Stimulated activated CD4-positive, alpha-beta T cell treated with anti-CD3 and anti-CD28 coated beads, Interleukin-4, amount 100 ng/mL, for 1 hour (primary cell): ENCODE measurements around the gene FAM174B.

Source experiments
- DNase-seq: peaks from one replicate; pipeline ENCODE4 v3.0.0-alpha.2; 2020

Gene FAM174B

DNA sequence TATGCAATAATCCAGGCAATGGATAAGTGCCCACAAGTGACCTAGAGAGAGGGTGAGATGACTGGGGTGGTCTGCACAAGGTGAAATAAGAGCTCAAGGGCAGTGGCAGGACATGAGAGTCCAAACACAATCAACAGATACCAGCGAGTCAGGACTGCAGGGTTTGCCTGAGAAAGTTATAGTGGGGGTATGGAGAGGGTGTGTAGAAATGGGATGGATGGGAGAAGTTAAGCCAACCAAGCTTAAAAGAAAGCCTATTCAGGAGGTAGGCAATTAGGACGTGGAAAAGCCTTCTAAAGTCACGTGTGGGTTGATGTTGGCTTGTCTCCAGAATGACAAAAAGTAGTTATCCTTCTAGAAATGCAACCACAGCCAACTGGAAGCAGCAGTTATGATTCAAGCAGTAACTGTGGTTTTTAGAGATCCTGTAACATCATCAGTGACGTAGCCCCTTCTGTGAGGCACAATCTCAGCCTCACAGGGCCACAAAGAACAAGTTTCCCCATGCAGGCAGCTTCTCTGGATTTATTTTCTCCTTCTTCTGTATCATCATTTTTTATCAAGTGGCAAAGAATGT, 56.1 kb downstream of the FAM174B start:
- no peak for DNase-seq

DNA sequence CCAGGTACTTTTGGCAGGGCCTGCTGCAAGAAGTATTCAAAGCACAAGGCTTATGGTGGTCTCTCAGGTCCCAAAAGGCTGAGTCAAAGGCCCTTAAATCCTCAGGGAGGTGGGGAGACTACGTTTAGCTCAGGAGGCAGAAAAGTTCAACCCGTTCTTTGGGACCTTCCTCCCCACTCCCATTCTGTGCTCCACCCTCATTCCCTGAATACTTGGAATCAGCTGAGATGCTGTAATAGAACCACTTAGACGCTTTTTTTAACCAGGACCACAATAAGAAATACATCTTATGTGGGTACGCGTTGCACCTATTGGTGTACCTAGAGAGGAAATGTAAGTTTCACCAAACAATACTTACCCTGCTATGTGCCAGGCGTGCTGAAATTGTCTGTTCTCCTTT, 58.0 kb downstream of the FAM174B start:
- DNase-seq = no peak

DNA sequence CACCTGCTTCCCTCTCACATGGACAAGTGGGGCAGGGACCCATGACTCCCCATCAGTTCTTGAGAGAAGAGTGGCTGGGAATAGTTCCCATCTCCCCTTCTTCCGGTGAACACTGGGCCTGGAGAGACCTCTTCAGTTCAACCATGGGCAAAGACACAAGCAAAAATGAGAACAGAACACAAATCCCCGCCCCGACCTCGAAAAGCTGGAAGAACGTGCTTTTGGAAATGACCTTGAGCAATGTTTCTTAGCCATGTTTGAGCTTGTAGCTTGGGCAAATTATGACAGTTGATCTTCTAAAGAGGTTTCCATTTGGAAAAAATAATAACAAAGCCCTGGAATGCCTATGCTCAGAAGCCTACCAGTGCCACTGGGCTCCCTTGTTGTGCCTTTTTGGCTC, 59.0 kb downstream of the FAM174B start:
- no peak for DNase-seq

DNA sequence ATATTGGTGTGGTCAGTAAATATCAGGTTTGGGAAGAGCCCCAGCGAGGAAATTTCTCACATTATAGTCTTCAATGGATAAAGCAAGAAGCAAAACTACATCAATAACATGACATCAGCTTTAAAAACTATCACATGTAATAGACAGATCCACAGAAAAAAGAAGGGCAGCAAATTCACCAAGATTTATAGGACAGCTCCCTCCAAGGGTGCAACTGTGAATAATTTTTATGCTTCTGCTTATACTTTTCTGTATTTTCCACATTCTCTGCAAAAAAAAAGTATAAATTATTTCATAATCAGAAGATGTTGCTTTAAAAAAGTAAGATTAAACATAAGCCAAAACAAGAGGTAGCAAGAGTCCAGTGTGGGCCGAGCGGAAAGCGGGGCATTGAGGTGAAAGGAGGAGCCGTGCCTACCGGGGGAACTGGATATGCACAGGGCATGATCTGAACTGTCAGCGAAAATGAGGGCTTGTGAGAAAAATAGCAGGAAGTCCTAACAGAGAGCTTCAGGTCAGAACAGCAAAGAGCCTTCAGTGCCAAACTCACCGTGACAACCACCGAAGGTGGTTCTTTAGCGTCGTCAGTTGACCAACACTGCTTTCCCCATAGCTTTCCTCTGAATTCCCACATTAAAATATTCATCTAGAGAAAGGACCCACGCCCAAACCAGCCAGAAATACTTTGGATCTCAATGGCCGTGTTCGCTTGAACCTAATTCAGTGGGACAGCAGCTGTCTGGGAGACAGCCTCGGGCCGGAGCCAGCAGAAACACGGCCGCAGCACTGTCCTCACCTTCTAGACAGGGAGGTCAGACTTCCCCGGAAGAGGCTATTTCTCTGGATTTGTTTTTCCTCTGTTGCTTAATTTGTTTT, 59.8 kb downstream of the FAM174B start:
- no peak for DNase-seq

DNA sequence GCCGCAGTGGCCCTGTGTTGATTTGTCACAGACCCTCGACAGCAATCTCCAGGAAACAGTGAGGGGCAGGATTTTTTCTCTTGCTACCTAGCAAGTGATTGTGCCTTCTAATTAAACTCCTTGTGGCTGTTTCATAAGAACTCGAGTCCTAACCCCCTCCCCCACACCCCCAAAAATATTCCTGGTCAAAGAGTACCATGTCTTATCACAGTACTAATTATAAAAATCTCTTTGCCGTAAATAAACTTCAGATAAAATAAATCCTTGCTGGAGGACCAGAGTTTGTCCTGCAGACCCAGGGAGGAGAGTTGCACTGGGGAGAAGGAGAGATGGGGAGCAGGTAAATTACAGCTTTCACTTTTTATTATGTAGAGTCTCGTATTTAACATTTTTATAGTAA, 64.3 kb downstream of the FAM174B start:
- DNase-seq = no peak

DNA sequence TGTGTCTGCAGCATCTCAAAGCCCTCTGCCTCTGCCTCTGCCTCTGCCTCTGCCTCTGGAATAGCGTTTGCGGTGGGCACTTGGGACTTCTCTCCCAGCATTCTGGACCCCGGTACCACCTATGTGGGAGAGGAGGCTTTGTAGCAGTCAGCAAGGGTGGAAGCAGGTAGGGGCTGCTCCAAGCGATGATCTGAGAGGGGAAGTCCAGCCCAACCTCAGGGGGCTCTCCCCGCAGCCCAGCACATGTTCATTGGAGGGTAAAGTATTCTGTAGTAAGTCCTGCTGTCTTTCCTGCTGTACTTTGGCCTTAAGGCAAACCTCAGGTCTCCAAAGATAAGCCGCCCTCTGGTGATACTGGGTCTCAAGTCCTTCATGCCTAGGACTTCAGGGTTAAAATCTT, 68.6 kb downstream of the FAM174B start:
- DNase-seq = no peak

DNA sequence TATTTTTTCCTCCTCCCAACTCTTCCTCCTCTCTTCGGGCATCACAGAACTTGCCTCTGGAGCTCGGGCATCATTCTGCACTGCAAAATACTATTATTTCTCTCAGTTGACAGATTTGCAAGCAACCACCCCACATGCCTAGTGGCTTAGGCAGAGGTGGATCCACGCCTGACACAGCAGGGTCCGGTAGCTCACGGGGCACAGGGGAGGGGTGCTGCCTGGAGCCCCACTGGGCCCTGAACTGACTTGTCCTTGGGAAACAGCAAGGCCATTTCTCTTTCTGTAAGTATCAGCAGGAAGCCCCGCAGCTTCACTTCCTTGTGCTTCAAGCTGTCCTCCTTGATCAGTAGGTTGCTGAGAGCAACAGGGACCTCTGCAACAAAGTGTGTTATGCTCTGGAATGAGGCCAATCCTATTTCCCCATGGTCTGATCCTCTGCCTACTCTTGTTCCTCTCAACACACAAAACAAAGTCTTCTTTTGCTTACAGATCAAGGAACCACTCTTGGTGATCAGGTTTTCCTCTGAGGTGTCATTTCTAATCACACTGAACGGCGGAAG, 69.1 kb downstream of the FAM174B start:
- DNase-seq = no peak

DNA sequence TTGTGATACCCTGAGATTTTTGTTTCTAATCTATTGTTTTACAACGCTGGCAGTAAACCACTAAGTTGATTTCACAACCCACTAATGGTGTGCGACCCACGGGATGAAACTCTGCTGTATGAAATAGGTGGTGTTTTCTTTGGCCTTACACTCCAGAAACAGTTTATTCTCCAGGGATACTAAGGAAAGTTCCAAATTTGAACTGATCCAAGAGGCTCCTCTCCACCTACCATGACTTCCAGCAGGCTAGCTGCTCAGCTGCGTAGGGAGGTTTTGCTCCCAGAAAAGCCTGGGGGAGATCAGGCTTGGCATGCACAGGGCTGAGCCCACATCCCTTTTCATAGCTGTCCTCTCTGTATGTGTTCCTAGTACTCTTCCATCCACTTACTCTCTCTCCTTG, 71.5 kb downstream of the FAM174B start:
- no peak for DNase-seq

DNA sequence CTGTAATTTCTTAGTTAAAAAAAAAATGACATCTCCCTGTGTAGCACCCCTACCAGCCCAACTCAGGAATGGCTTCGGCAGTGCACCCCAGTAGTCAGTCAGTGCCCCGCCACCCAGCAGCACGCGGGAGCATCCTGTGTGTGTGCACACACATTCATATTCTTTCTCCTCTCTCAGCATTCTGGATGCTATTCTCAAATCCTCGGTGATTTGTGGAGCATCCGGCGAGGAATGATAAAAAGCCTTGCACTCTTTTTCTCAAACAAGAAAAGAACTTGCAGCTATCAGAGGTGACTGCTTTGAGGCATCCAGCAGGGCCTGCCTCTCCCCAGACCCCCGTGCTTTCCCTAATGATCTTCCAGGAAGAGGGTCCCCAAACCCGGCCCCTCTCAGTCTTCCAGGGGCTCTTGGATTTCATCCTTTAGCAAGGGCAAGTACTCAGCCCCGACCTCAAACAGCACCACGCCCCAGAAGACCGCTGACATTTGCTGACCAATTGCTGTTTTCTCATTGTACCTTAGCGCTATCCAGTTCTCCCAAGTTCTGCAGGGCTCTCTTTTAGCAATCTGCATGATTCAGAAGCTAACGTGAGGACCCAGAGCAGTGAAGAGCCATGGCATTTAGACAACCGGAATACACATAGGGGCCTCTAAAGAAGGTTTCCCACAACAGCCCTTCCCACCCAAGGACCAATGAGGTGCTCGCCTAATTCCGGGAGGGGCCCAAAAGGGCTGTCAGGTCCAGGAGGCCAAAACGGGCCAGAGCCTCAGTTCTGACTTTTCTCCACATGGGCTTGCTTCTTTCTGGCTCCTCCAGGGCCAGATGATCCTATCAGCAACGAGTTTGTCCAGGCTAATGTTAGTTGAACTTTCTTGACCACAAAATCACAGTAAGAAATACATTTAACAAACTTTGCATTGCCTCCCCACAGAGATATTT, 72.2 kb downstream of the FAM174B start:
- no peak for DNase-seq

DNA sequence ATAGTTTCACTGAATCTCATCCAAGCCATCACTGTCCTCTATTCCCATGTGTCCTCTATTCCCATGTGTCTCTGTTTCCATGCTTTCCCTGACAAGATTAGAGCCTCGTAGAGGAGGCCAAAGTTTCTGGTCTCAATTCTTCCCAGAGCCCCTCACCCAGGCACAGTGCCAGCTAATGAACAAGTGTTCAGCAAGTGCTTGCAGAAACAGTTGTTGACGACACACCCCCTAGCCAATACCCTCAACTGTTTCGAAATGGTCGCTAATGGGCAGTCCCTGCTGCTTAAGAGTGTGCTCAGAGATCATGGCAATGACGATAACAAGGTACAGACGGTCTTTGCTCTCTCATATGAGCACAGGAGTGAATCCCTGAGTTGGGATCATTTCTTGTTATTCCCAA, 73.4 kb downstream of the FAM174B start:
- DNase-seq = no peak

DNA sequence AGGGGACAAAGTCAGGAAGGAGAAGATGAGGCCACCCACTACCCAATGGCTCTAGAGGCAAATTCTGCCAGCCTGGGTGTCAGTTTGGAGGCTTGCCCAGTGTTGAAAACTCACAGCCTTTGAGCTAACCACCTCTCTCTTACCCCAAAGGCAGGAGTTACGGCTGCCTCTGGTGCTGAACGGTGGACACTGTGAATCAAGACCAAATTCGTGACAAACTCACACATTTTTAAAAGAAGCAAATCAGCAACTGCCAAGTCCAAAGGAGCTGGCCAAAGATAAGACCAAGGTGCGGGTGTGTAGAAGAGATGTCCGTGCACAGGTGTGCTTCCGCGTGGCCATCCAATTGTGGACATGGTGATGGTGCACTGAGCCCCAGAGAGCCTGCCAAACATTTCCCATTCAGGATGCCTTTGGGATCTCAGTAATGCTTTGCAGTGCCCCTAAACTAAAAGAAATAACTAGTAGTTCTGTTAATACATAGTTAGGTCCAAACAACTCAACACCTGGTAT, 74.6 kb downstream of the FAM174B start:
- no peak for DNase-seq

DNA sequence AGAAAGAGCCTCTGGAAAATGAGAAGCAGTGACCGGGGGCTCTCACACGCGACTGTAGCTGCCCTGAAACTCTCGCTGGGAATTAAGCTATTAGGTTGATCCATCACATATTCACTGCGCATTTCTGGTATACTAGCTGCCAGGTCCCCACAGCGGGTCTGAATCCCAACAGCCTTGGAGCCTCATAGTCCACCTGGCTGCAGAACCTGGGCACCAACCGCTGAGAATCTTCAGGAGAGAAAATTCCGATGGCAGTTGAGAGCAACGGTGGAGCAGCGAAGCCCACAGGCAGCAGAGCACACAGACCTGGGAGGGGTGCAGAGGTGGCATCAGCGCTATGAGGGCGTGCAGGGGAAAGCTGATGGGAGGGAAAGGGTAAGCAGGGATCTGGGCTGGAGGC, 75.1 kb downstream of the FAM174B start:
- DNase-seq = no peak

DNA sequence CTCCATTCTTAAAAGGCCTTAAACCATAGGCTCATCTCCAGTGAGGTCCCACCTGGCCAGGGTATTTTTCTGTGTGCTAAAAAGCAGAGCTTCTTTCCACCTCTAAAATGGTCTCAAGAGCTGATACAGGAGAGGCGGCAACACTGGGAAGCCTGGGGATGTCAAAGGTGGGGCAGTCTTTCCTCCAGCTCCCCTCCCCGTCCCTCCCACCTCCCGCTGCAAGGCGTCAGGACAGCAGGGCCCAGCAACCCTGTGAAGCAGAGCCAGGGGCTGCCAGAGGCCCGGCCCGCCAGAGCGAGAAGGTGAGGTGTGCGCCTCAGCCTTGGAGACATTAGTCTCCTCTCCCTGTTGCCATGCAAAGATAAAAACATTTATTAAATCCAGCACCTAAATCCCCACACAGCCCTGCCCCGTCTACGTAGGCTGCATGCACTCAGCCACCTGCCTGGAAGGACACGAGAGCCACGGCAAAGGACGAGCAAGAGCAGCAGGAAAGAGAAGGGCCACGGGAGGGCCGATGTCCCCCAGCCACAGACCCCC, 75.6 kb downstream of the FAM174B start:
- DNase-seq = no peak

DNA sequence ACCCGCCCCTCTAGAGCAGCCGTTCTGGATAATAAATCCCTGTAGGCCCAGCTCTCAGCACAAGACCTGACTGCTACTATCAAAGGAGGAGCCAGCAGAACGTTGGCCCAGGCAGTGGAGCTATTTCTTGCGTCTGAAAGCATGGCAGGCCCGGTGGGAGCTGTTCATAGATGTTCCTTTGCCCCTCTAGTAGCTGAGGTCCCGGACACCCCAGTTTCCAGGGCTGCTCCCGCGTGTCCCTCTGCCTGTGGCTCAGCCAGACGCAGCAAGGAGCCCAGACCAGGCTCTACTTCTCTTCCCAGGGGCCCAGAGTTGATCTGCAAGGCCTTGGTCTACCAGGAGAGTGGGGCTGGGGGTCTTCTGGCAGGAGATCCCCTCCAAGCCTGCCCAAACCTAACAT, 76.1 kb downstream of the FAM174B start:
- no peak for DNase-seq

DNA sequence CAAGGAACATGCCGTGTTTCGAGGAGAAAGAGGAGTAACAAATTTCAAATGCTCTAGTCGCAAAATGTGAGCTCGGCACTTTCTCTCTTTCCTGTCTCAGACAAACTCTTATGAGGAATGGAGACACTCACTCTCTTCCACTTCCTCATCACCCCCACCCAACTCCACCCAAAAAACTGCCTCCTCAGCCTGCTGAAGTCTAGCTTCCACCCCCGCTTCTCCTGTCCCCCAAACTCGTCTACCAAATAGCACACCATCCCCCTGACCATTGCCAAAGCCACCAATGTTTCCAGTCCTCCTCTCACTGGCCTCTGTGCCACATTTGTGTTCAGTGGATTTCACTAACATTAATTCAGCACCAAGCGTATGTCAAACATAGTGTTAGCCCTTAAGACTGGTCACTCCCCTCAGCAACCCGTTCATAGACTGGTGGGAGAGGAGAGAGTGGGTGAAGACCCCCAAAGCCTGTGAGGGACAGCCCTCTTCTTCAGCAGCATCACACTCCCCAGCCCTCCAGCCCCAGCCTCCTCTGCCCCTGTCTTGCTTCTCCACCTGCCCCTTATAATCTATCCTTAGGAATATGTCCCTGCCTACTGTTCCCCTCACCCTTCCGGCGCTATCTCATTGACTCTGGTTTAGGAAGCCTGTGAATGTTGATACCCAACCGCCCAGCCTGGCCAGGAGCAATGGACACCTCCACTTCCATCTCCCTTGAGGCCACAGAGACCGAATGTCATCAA, 77.3 kb downstream of the FAM174B start:
- DNase-seq = no peak

DNA sequence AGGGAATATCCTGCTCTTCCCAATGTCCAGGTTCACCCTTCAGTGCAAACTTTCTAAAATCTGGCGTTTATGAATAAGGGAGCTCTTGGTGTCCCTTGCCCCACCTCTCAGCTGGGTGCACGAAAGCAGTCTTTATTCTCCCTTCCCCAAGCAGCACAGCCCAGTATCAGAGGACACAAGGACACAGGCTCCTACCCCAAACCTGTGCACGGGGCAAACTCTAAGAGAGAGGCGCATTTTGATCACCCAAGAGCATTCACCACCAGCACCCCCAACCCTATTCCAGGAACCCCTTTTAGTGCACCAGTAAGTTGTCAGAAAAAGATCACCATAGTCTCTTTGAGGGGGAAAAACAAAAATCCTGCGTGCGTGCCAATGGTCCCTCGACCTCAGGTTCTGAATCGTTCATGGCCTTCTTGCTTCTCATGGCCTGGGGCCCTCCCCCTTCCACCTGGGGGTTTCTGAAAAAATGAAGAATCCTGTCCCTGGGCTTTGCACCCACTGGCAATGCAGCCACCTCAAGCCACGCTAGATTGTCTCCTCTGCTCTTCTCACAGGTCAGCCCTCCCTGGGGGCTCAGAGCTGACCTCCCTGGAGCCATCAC, 78.9 kb downstream of the FAM174B start:
- DNase-seq = no peak

DNA sequence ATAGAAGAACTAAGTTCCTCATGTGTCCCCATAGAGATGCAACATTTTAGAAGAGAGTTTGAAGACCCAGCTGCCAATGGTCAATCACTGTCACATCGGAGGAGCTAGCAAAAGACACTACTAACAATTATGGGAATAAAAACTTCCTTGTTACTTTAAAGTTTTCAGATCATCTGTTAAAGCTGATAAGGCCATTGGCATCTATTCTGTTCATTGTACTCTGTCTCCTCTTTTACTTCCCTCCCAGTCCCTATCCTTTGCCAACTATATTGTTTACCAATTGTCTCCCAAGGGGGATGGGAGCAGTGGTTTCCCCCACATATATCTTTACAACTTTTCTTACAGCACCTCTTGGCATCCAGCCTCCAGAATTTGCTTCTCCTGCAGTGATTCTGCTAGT, 81.0 kb downstream of the FAM174B start:
- no peak for DNase-seq

DNA sequence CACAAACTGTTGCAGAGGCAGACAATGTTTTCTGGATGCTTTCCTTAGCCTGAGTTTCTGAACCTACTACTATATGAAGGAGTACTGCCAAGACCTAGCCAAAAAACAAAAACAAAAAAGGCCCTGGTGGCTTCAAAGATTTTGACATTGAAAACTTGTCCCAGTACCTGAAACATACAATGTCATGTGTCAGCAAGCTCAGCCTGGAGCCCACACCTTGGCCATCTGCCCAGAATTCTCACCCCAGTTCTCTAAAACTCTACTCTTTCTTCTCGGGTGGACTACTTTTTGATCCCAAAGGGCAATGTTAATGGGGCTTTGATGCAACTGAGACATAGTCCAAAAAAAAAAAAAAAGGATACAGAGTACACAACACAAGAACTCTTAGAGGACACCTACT, 81.4 kb downstream of the FAM174B start:
- no peak for DNase-seq

DNA sequence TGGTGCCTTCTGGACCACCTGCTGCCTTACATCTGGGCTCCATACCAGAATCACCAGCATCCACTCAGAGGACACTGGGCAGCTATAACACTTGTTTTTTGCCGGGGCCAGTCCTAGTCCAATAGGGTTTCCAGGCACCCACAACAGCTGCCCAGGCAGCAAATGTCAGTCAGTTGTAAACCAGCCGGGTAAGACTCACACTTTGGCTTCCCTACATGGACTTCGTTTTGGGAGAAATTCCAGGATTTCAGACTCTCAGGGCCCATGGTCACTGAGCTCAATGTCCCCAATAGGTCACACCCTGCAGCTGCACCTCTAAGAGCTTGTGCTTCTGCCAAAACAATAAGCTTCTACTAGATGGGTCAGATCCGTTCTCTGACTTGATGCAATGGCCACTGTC, 83.8 kb downstream of the FAM174B start:
- DNase-seq = no peak

DNA sequence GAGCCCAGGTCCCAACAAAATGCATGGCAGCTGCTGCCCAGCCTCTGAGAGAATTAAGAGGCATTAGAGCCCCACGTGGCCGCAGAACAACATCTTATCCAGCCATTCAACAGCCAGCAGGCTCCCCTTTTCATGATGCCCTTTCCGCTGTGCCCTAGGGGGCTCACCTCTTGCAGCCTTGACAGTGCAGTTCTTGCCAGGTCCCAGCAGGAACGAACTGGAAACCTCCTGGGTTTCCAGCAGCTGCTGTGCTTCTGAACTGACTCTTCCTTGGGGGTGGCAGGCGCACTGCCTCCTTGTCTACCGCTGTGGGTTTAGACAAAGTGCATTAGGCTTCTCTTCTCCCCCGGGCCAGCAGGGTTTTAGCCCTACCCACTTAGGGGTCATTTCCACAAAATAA, 85.2 kb downstream of the FAM174B start:
- no peak for DNase-seq

DNA sequence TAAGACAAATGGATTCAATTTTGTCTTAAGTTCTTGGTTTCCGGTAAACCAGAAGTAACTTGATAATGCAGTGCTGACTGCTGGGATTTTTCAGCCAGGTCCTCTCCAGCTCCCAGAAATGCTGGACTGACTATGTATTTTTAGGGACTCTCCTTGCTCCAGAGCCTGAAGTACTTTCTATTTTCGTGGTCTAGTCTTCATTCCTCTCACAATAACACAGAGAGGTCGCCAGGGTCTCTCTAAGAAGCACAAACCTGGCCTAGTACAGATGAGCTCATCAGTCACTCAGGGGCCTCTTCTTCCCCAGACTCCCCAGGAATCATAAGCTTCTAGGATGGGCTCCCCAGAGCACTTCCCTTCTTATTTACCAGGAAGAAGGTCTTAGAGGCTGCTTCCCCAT, 85.8 kb downstream of the FAM174B start:
- DNase-seq = no peak
